SK-N-SH (cell line): ENCODE results near the gene TMCO4. TPM values are rescaled to one million over a fixed set of nuclear protein-coding genes. Genes with fewer than 3 reads are reported as not detected.

Source experiments
- CTCF ChIA-PET: fragments of 300-600, 350-600 bp; formaldehyde crosslinking; extraction: SDS; loops from one replicate; lab custom pipeline; 2021; lab: Yijun Ruan, JAX
- POLR2A ChIA-PET: fragments of 350-600 bp; sonication (Branson Sonifier 250); formaldehyde crosslinking; extraction: SDS; loops from one replicate; lab custom pipeline; 2020; ENCODE audit warnings: antibody characterized with exemption, inconsistent platforms; lab: Yijun Ruan, JAX
- DNase-seq: peaks from one replicate; pipeline ENCODE4 v3.0.0; 2012
- H2AFZ ChIP-seq: fragments of 200-600 bp; sonication (generic); 2 replicates; pipeline ENCODE4 v1.8.1; 2016; ENCODE audit warnings: antibody characterized with exemption, mild to moderate bottlenecking, low read depth
- H3F3A ChIP-seq: fragments of 200-600 bp; sonication (generic); replicated peaks from 2 replicates; pipeline ENCODE3; 2016; ENCODE audit warnings: antibody characterized with exemption, mild to moderate bottlenecking; ENCODE audit not compliant: insufficient read depth
- H3K27ac ChIP-seq, 2 experiments: fragments of 200-500 bp in 1 of 2; fragments of 200-600 bp in 1 of 2; sonication (Bioruptor generic) in 1 of 2; sonication (generic), shearing (Covaris generic) in 1 of 2; 2 replicates each; pipeline versions ENCODE4 v1.5.1 to v1.6.1; 2014 to 2016; ENCODE audit warnings: low read depth in 2 of 2, inconsistent platforms in 1 of 2, low read length in 1 of 2, mild to moderate bottlenecking in 1 of 2, mixed read lengths in 1 of 2
- H3K27me3 ChIP-seq: fragments of 200-600 bp; sonication (generic), shearing (Covaris generic); 2 replicates; pipeline ENCODE4 v1.6.1; 2016; ENCODE audit warnings: mixed run types; ENCODE audit not compliant: insufficient read depth
- H3K36me3 ChIP-seq, 2 experiments: fragments of 200-500 bp in 1 of 2; fragments of 200-600 bp in 1 of 2; sonication (Bioruptor generic) in 1 of 2; sonication (generic) in 1 of 2; replicated peaks in 1 of 2; 2 replicates each; pipeline versions ENCODE3 to v1.5.1; 2014 to 2016; ENCODE audit warnings: low read length in 1 of 2, mild to moderate bottlenecking in 1 of 2; ENCODE audit not compliant: insufficient read depth in 2 of 2, control insufficient read depth in 1 of 2
- H3K4me1 ChIP-seq, 2 experiments: fragments of 200-500 bp in 1 of 2; fragments of 200-600 bp in 1 of 2; sonication (Bioruptor generic) in 1 of 2; sonication (generic), shearing (Covaris generic) in 1 of 2; 2 replicates each; pipeline versions ENCODE4 v1.5.1 to v1.6.1; 2014 to 2016; ENCODE audit warnings: low read depth in 1 of 2, low read length in 1 of 2, mixed run types in 1 of 2; ENCODE audit not compliant: insufficient read depth in 2 of 2, control insufficient read depth in 1 of 2
- H3K4me2 ChIP-seq: fragments of 200-600 bp; sonication (generic), shearing (Covaris generic); 2 replicates; pipeline ENCODE4 v1.6.1; 2017; ENCODE audit warnings: mixed run types
- H3K4me3 ChIP-seq, 2 experiments: fragments of 200-500 bp in 1 of 2; fragments of 200-600 bp in 1 of 2; sonication (Bioruptor generic) in 1 of 2; sonication (generic), shearing (Covaris generic) in 1 of 2; 2 replicates each; pipeline versions ENCODE4 v1.5.1 to v1.8.1; 2014 to 2016; ENCODE audit warnings: low read depth in 2 of 2, inconsistent platforms in 1 of 2, low read length in 1 of 2, mild to moderate bottlenecking in 1 of 2, mixed read lengths in 1 of 2, moderate library complexity in 1 of 2
- H3K79me2 ChIP-seq: fragments of 200-600 bp; sonication (generic); 2 replicates; pipeline ENCODE4 v1.8.1; 2017; ENCODE audit warnings: mild to moderate bottlenecking; ENCODE audit not compliant: insufficient read depth
- H3K9ac ChIP-seq: fragments of 200-600 bp; sonication (generic); 2 replicates; pipeline ENCODE4 v1.6.1; 2017; ENCODE audit warnings: mixed run types
- H3K9me2 ChIP-seq: fragments of 200-600 bp; sonication (generic); 2 replicates; pipeline ENCODE4 v1.6.1; 2017; ENCODE audit warnings: mixed run types
- H3K9me3 ChIP-seq: fragments of 200-600 bp; sonication (generic); 2 replicates; pipeline ENCODE4 v1.6.1; 2017; ENCODE audit warnings: mixed run types, mild to moderate bottlenecking, moderate library complexity
- H4K20me1 ChIP-seq: fragments of 200-600 bp; sonication (generic); 2 replicates; pipeline ENCODE4 v1.6.1; 2017; ENCODE audit warnings: mild to moderate bottlenecking, mixed run types; ENCODE audit not compliant: insufficient read depth
- FOSL2 ChIP-seq: IDR thresholded peaks from 2 replicates; pipeline ENCODE4 v1.4.0; 2012; ENCODE audit warnings: low read depth, mild to moderate bottlenecking, moderate library complexity, borderline replicate concordance
- FOXJ3 ChIP-seq: sonication (generic); formaldehyde crosslinking; IDR thresholded peaks from 2 replicates; pipeline ENCODE4 v1.5.1; 2020; ENCODE audit warnings: mild to moderate bottlenecking, missing genetic modification reagents
- GATA2 ChIP-seq: sonication (generic); formaldehyde crosslinking; IDR thresholded peaks from 2 replicates; pipeline ENCODE4 v1.5.0; 2020; ENCODE audit warnings: mild to moderate bottlenecking, missing genetic modification reagents
- JUND ChIP-seq: IDR thresholded peaks from 2 replicates; pipeline ENCODE4 v1.4.0; 2012
- MEF2A ChIP-seq: IDR thresholded peaks from 2 replicates; pipeline ENCODE4 v1.4.0; 2012; ENCODE audit warnings: low read depth, borderline replicate concordance
- NFIC ChIP-seq: IDR thresholded peaks from 2 replicates; pipeline ENCODE4 v1.4.0; 2012; ENCODE audit warnings: borderline replicate concordance
- NRF1 ChIP-seq: IDR thresholded peaks from 2 replicates; pipeline ENCODE4 v1.6.1; 2012; ENCODE audit warnings: low read depth, mild to moderate bottlenecking, low read length
- RAD21 ChIP-seq: IDR thresholded peaks from 2 replicates; pipeline ENCODE4 v1.6.1; 2012; ENCODE audit warnings: mild to moderate bottlenecking, low read length
- RFX5 ChIP-seq: IDR thresholded peaks from 2 replicates; pipeline ENCODE4 v1.6.1; 2012; ENCODE audit warnings: mild to moderate bottlenecking, improper control_type of control experiment, low read length
- RXRA ChIP-seq: IDR thresholded peaks from 2 replicates; pipeline ENCODE4 v1.4.0; 2012; ENCODE audit warnings: low read depth, mild to moderate bottlenecking, borderline replicate concordance
- SIN3A ChIP-seq: IDR thresholded peaks from 2 replicates; pipeline ENCODE4 v1.6.1; 2012; ENCODE audit warnings: low read depth, mild to moderate bottlenecking, low read length, moderate library complexity, borderline replicate concordance
- TAF1 ChIP-seq: IDR thresholded peaks from 2 replicates; pipeline ENCODE4 v1.6.1; 2012; ENCODE audit warnings: low read depth, mild to moderate bottlenecking, low read length, moderate library complexity, borderline replicate concordance
- TCF12 ChIP-seq: IDR thresholded peaks from 2 replicates; pipeline ENCODE4 v1.4.0; 2012
- TEAD4 ChIP-seq: IDR thresholded peaks from 2 replicates; pipeline ENCODE4 v1.4.0; 2012; ENCODE audit warnings: mild to moderate bottlenecking, borderline replicate concordance; ENCODE audit not compliant: insufficient read depth
- WGBS: methylation state at CpG from one replicate; pipeline ENCODE4 v1.1.6; 2017; ENCODE audit warnings: low lambda C conversion rate; 5-methylcytosine and 5-hydroxymethylcytosine counted together
- polyA plus RNA-seq, 3 experiments: library from polyadenylated mRNA; depleted of rRNA; stranded (reverse); fragments of >200 nt; gene quantifications; 2 replicates each; pipeline ENCODE4 v1.2.3, GENCODE V29; 2012
- TF ChIP-seq, protein P1 (sequence below): fragments of 200-600 bp; sonication (generic); IDR thresholded peaks from 2 replicates; pipeline ENCODE4 v1.6.1; 2017; ENCODE audit warnings: antibody characterized with exemption, mild to moderate bottlenecking, moderate library complexity
- TF ChIP-seq, protein P2 (sequence below): IDR thresholded peaks from 2 replicates; pipeline ENCODE4 v1.6.1; 2012; ENCODE audit warnings: mild to moderate bottlenecking, low read depth, low read length, moderate library complexity

TMCO4 gene
- polyA plus RNA-seq, 1 of the 3 experiments (the other 2 are of a cell fraction), result 4.2 TPM

DNA sequence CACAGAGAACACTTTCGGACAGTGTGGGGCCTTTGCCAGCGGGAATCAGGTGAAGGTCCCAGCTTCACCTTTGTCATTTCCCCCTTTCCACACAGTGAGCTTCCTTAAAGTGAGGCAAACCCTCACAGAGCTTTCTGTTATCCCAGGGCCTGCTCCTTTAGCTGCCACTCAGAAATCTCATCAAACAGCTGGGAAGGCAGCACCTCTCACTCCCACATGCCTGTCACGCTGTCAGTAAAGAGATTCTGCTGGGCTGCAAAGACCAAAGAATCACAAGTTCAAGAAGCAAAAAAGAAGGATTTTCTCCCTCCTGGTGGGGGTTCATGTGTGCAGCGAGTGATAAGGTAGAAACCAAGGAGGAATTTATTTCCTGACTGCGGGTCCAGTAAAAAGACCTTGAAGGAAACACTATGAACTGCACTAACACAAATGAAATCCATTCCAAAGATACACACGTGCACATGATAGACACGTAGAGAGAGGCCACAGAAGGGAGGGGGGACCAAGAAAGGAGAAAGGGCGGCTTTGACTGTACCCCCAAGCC is 91.1 kb downstream of the TMCO4 start (continued):
- TF ChIP-seq RFX5 (no peak), MEF2A (no peak), RAD21 (no peak), RXRA (no peak), TAF1 (no peak), TEAD4 (no peak)

DNA sequence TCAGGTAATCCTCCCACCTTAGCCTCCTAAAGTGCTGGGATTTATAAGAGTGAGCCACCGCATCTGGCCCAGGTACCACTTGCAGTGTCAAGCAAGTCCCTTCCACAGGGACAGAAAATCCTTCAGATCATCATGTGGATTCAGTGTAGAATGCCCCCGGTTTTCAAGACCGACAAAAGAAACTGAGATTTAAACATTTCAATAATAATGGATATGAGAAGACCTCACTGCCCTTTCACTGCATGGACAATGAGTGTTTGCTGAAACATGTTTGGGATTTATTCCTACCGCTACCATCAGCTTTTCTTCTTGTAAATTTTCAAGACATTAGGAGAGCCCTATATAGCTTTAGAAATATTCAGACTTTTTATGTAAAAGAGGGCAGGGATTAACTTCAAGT is 93.6 kb downstream of the TMCO4 start:
- no peak overlapping the region for H3K27ac ChIP-seq
- H3K4me2 ChIP-seq, result no peak overlapping the region
- WGBS, result 96% methylated on average over 4 of the region's 4 CpGs
- no peaks in the 10 kb centered on the region for H3F3A ChIP-seq
- H3K4me1 ChIP-seq, result peaks cover 0 to 6% of the 10 kb centered on the region in 2 experiments; a peak in 1 of 4 replicates
- ChIA-PET POLR2A (no interaction called here), CTCF (interaction anchor here (0.6 to 17.6 kb wide), 7 partner anchors 7 to 176 kb away, joined by 3 to 553 read pairs (median 7); partner anchors contain the start of genes HTR6 and OTUD3)
- TF ChIP-seq, protein P1, sequence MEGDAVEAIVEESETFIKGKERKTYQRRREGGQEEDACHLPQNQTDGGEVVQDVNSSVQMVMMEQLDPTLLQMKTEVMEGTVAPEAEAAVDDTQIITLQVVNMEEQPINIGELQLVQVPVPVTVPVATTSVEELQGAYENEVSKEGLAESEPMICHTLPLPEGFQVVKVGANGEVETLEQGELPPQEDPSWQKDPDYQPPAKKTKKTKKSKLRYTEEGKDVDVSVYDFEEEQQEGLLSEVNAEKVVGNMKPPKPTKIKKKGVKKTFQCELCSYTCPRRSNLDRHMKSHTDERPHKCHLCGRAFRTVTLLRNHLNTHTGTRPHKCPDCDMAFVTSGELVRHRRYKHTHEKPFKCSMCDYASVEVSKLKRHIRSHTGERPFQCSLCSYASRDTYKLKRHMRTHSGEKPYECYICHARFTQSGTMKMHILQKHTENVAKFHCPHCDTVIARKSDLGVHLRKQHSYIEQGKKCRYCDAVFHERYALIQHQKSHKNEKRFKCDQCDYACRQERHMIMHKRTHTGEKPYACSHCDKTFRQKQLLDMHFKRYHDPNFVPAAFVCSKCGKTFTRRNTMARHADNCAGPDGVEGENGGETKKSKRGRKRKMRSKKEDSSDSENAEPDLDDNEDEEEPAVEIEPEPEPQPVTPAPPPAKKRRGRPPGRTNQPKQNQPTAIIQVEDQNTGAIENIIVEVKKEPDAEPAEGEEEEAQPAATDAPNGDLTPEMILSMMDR, result no peak
- no peak for TF ChIP-seq GATA2 (CRISPR knock-in tag)
- no peak for TF ChIP-seq FOXJ3 (CRISPR knock-in tag)
- no peak for TF ChIP-seq RXRA
- TF ChIP-seq NRF1, result no peak
- TF ChIP-seq TEAD4, result no peak
- TF ChIP-seq SIN3A, result no peak
- TF ChIP-seq FOSL2, result no peak
- TF ChIP-seq TCF12, result no peak
- no peak for TF ChIP-seq JUND
- TF ChIP-seq NFIC, result no peak
- no peaks in the 10 kb centered on the region for H3K9me2 ChIP-seq
- no peak overlapping the region for H2AFZ ChIP-seq
- no peaks in the 10 kb centered on the region for H3K27me3 ChIP-seq
- H4K20me1 ChIP-seq, result no peaks in the 10 kb centered on the region
- DNase-seq, result no peak
- H3K9me3 ChIP-seq, result no peaks in the 10 kb centered on the region
- no peak overlapping the region for H3K4me3 ChIP-seq
- H3K9ac ChIP-seq, result no peak overlapping the region
- no peaks in the 10 kb centered on the region for H3K36me3 ChIP-seq
- no peaks in the 10 kb centered on the region for H3K79me2 ChIP-seq

DNA sequence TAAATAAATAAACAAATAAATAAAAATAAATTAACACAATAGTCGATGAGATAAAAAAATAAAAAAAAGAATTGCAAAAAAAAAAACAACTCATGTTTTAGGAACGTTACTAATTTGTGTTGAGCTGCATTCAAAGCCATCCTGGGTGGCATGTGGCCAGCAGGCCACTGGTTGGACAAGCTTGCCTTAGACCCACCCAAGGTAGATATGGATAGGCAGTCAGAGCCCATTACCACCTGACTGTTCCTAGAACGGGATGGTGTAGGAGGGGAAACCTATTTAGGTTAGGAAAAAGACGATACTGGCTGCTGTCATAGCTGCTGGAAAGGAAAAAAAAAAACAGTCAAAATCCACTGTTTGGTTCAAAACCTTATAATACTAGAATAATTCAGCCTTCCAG is 94.3 kb downstream of the TMCO4 start:
- no peak overlapping the region for H2AFZ ChIP-seq
- WGBS, result 62% methylated on average over 4 of the region's 4 CpGs
- no peaks in the 10 kb centered on the region for H3F3A ChIP-seq
- no peak overlapping the region for H3K27ac ChIP-seq
- no peaks in the 10 kb centered on the region for H3K9me3 ChIP-seq
- no peaks in the 10 kb centered on the region for H3K79me2 ChIP-seq
- CTCF ChIA-PET, result interaction anchor here (1.0 to 17.6 kb wide), 13 partner anchors 8 to 446 kb away, joined by 3 to 553 read pairs (median 7); partner anchors contain the start of genes HTR6, OTUD3 and RNF186
- H3K4me3 ChIP-seq, result no peak overlapping the region
- POLR2A ChIA-PET, result no interaction called here
- no peaks in the 10 kb centered on the region for H4K20me1 ChIP-seq
- peaks cover 0 to 6% of the 10 kb centered on the region in 2 experiments; a peak in 1 of 4 replicates for H3K4me1 ChIP-seq
- H3K9me2 ChIP-seq, result no peaks in the 10 kb centered on the region
- H3K27me3 ChIP-seq, result no peaks in the 10 kb centered on the region
- DNase-seq, result no peak
- H3K36me3 ChIP-seq, result no peaks in the 10 kb centered on the region
- H3K4me2 ChIP-seq, result no peak overlapping the region
- TF ChIP-seq RFX5 (no peak), JUND (no peak), SIN3A (no peak), TEAD4 (no peak)
- TF ChIP-seq, protein P2, sequence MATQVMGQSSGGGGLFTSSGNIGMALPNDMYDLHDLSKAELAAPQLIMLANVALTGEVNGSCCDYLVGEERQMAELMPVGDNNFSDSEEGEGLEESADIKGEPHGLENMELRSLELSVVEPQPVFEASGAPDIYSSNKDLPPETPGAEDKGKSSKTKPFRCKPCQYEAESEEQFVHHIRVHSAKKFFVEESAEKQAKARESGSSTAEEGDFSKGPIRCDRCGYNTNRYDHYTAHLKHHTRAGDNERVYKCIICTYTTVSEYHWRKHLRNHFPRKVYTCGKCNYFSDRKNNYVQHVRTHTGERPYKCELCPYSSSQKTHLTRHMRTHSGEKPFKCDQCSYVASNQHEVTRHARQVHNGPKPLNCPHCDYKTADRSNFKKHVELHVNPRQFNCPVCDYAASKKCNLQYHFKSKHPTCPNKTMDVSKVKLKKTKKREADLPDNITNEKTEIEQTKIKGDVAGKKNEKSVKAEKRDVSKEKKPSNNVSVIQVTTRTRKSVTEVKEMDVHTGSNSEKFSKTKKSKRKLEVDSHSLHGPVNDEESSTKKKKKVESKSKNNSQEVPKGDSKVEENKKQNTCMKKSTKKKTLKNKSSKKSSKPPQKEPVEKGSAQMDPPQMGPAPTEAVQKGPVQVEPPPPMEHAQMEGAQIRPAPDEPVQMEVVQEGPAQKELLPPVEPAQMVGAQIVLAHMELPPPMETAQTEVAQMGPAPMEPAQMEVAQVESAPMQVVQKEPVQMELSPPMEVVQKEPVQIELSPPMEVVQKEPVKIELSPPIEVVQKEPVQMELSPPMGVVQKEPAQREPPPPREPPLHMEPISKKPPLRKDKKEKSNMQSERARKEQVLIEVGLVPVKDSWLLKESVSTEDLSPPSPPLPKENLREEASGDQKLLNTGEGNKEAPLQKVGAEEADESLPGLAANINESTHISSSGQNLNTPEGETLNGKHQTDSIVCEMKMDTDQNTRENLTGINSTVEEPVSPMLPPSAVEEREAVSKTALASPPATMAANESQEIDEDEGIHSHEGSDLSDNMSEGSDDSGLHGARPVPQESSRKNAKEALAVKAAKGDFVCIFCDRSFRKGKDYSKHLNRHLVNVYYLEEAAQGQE, result no peak
- no peak overlapping the region for H3K9ac ChIP-seq
